ENCODE data around the gene ZC2HC1C. TPM values are rescaled to one million over a fixed set of nuclear protein-coding genes. Genes with fewer than 3 reads are reported as not detected.

Gene ZC2HC1C, protein sequence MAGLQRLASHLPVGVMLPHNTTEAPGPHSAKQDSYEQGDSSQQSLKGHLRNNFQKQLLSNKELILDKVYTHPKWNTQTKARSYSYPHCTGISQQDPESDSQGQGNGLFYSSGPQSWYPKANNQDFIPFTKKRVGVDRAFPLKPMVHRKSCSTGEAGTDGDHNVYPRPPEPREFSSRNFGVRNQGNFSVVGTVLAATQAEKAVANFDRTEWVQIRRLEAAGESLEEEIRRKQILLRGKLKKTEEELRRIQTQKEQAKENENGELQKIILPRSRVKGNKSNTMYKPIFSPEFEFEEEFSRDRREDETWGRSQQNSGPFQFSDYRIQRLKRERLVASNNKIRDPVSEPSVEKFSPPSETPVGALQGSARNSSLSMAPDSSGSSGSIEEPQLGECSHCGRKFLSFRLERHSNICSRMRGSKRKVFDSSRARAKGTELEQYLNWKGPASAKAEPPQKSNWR
- 1.1 TPM for total RNA-seq

DNA sequence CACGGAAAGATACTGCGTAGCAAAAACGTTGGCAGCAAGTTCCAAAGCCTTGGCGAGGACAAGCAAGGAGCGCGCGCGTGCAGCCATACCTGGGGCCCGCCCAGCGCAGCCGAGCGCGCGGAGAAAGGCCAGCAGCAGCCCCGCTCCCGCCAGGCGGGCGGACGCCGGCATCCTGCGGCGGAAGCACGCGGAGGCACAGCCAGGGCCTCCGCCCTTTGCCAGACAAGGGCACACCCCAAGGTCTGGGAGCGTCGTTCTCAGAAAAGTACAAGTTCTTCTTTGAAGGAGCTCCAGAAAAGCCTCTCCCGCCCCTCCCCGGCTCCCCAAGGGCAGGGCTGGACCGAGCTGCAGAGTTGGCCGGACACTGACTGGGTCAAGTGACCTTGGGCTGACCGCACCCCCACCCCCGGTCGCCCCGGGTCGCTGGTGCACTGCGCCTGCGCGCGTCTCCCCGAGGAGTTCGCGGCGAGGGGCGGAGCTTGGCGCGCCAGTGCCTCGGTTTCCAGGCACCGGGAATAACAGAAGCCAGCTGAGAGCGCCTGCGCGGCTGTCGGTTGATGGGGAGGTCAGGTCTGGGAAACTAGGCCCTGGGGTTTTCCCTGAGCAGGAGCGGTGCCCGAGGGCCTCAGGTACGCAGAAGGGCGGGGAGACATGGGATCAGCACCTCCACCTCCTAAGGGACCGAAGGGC, at the start of gene ZC2HC1C:
Gene ZC2HC1C (plus strand): TSS at position 521 of the 690 bp plus-strand sequence. CDS start 933 bp downstream, outside the sequence.
- peak; percentile 87 for ATAC-seq

DNA sequence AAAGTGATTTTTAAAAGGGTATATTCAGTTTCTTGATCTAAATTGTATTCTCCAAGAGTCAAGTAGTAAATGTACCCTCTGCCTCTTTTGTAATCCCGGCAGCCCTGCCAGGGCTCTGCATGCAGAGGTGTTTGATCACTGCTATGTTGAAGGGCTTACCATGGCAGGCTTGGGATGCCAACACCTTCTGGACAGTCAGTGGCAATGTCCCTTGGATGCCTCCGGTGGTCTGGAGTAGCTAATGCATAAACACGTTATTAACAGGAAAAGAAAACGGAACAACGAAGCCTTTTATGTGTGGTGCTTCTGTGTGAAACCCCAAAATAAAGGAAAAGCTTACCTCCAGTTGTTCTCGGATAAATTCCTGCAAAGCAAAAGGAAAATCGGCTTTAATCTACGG, 46.8 kb upstream of the ZC2HC1C start:
- ATAC-seq: peak; percentile 28

DNA sequence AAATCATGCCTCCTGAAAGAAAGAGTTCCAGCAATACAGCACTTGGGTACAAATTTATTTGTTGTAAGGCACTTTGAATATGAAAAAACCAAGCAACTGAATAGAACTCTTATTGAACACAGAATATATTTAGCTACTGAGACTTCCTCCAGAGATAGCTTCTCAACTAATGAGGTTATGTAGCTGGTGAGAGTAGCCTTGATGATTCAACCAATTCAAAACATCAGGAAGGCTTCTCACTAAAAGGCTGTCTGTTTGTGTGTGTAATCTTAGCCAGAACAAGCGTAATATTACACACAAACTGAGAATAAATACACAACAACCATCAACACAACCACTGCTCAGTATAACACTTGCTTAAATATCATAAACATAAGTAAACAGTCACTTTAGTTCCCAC, 46.3 kb upstream of the ZC2HC1C start:
- ATAC-seq: no peak

- ATAC-seq: no peak
Observed at GRCh38 chr14:75025082-75025481, 44.4 kb upstream of the ZC2HC1C start.

GRCh38 chr14:75025876-75026275, 43.6 kb upstream of the ZC2HC1C start:
- ATAC-seq: no peak

- ATAC-seq: no peak
Observed at GRCh38 chr14:75030147-75030546, 39.3 kb upstream of the ZC2HC1C start.

- ATAC-seq: no peak
Observed at GRCh38 chr14:75032939-75033338, 36.5 kb upstream of the ZC2HC1C start.

DNA sequence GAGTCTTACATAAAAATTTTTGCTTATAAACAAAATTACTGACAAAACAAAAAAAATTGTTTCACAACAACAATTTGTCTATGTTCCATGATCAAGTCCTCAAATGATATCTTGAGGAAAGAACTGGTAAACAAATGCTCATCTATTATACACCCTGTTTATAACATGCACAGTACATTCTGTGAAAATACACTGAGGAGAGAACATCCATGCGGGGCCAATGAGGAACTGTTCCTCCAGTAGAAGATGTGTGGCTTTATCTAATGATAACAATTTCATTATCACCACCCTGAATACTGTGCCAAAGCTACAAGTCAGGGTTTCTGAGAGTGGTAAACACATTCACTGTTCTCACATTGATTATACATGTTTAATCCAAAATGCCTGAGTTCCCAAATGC, 28.9 kb upstream of the ZC2HC1C start:
- no peak for ATAC-seq

- no peak for ATAC-seq
Observed at GRCh38 chr14:75040959-75041358, 28.5 kb upstream of the ZC2HC1C start.

DNA sequence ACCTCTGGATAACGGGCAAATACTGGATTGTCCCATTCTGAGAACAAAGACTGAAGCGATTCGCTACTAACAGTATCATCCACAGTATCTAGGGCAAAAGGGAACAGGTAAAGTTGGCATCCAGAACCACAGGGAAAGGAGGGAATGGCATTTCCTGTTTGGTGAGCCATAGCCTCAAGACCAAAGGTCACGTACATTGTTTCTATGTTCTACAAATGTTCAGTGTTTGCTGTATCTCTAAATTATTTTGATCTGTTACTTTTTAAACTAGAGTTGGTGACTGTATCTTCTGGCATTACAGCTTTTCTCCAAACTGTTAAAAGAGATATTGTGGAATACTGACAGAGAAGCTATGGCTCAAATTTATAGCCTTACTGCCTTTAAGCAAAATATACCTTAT, 27.8 kb upstream of the ZC2HC1C start:
- no peak for ATAC-seq

DNA sequence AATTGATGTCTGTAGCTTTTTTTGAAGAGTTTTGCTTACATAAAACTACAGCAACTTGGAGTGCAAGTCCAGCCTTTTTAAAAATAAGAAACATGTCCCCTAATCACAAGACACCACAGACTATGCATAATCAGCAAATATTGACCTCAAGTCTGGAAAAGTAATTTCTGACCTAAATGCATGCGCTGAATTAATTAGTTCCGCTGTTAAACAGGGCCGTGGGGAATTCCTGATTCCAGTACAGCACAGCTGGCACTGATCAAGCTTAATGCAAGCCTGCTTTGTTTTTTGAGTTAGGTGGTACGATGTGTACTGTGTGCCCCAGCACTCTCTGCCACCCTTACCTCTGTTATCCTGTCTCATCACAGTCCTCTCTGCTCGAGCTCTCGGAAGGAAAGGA, 27.4 kb upstream of the ZC2HC1C start:
- ATAC-seq: no peak

- ATAC-seq: no peak
Observed at GRCh38 chr14:75044322-75044721, 25.1 kb upstream of the ZC2HC1C start.

DNA sequence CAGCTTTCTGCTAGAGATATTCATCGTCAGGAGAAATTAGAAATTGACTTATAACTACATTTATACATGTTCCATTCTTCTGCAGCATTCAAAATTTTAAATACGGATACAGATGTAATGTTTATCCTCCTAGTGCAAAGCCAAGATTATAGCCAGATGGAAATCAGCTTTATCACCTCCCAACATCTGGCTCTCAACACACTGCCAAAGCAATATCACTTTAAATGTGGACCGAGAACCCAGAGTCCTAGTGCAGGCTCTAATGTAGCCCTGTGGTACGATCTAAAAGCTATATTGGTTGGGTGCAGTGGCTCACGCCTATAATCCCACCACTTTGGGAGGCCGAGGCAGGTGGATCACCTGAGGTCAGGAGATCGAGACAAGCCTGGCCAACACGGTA, 24.7 kb upstream of the ZC2HC1C start:
- ATAC-seq: no peak

- no peak for ATAC-seq
Observed at GRCh38 chr14:75046275-75046674, 23.2 kb upstream of the ZC2HC1C start.

GRCh38 chr14:75046899-75047298, 22.5 kb upstream of the ZC2HC1C start:
- no peak for ATAC-seq

GRCh38 chr14:75047506-75047905, 21.9 kb upstream of the ZC2HC1C start:
- no peak for ATAC-seq

GRCh38 chr14:75048101-75048500, 21.3 kb upstream of the ZC2HC1C start:
- ATAC-seq: no peak

DNA sequence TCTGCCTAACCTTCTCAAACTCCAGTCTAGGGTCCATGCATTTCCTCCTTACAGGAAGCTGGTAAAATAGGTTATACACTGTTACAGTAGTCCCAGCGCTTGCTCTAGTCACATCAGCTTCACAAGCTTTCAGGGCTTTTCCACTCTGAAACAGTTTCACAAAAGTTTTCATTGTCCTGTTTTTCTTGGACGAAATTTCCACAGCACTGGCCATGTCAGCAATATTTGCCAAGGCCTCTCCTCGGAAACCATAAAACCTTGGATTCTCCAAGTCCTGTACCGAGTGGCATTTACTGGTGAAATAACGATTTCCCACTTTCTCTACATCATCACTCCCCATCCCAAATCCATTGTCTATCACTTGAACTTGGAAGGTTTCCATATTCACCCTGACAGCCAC, 20.3 kb upstream of the ZC2HC1C start:
- ATAC-seq: no peak

GRCh38 chr14:75049731-75050201, 19.7 kb upstream of the ZC2HC1C start:
- ATAC-seq: no peak

DNA sequence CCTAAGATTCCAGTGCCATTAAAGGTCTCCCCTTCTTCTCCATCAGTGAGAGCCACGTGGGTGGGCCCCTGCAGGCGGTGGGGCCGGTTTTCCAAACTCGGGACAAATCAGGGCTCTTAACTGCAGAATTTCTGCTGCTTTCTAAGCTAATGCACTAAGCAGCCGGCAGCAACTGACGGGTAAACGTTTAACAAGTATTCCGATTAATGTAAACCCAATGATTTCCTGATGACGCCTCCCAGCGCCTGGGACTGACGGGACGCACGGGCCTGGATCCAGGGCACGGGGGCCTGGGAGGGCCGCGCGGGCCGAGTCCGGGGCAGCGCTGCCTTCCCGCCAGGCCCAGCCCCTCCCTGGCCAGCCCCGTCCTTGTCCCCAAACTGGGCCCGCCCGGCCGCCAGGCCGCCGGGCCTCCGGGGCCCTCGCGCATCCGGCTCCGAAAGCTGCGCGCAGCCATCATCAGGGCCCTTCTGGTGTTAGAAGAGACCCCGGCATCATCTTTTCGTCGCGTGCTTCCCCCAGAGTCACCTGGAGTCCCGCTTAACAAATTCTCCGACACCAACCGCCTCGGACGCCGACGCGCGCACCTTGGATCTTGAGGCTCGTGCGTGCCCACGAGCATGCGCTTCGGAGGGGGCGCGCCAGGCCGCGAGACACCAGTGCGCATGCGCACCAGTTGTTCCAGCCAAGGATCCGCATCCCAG, 18.4 kb upstream of the ZC2HC1C start, which contains the start of gene MLH3:
Gene MLH3 (minus strand): TSS at position 616 of the 704 bp plus-strand sequence. CDS start 1,812 bp downstream, outside the sequence.
- ATAC-seq: peak; percentile 91

DNA sequence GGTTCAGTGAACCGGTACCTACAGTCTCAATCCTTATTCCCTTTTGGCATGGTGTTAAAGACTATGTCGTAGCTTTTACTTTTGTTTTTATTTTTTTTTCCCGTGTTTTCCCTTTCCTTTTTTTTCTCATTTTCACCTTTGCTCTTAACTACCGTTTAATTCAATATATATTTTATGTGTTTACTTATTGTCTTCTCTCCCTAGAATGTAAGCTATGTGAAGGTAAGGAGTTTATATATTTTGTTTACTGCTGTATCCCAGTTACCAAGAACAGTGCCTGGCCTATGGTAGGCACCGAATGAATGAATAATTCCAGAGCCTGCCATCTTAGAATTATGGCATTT, 17.9 kb upstream of the ZC2HC1C start:
- ATAC-seq: no peak

GRCh38 chr14:75053396-75054291, 15.8 kb upstream of the ZC2HC1C start:
- no peak for ATAC-seq
